Neural cell (in vitro differentiated cells): ENCODE data around the gene HDAC1. TPM values are rescaled to one million over a fixed set of nuclear protein-coding genes. Genes with fewer than 3 reads are reported as not detected.

ENCODE experiments used
- H2AFZ ChIP-seq: fragments of 200-600, 300-800 bp; sonication (generic), shearing (Covaris generic); 2 replicates; pipeline ENCODE4 v1.6.0; 2014; ENCODE audit warnings: low read depth, mild to moderate bottlenecking, antibody characterized with exemption, low read length, moderate library complexity
- H3F3A ChIP-seq: fragments of 200-600 bp; shearing (Covaris generic); 2 replicates; pipeline ENCODE4 v1.6.1; 2016; ENCODE audit warnings: mild to moderate bottlenecking, moderate library complexity, mixed read lengths, antibody characterized with exemption, low read length; ENCODE audit not compliant: insufficient read depth, poor library complexity, severe bottlenecking
- H3K27ac ChIP-seq: fragments of 200-600, 300-800 bp; sonication (generic), shearing (Covaris generic); 2 replicates; pipeline ENCODE4 v1.5.1; 2014; ENCODE audit warnings: mild to moderate bottlenecking, low read length, moderate library complexity
- H3K27me3 ChIP-seq: fragments of 300-800, 200-600 bp; sonication (generic), shearing (Covaris generic); 2 replicates; pipeline ENCODE4 v1.6.0; 2014; ENCODE audit warnings: mild to moderate bottlenecking, low read depth, low read length, moderate library complexity; ENCODE audit not compliant: insufficient read depth
- H3K36me3 ChIP-seq: fragments of 300-800, 200-600 bp; sonication (generic), shearing (Covaris generic); 2 replicates; pipeline ENCODE4 v1.5.1; 2014; ENCODE audit warnings: mild to moderate bottlenecking, antibody characterized with exemption, low read length, moderate library complexity; ENCODE audit not compliant: insufficient read depth
- H3K4me2 ChIP-seq: fragments of 300-800, 200-600 bp; sonication (generic), shearing (Covaris generic); 2 replicates; pipeline ENCODE4 v1.6.0; 2014; ENCODE audit warnings: mild to moderate bottlenecking, low read length
- H3K4me3 ChIP-seq: fragments of 300-800, 200-600 bp; sonication (generic), shearing (Covaris generic); 2 replicates; pipeline ENCODE4 v1.5.1; 2014; ENCODE audit warnings: mild to moderate bottlenecking, low read length, moderate library complexity
- H3K79me2 ChIP-seq: fragments of 200-600 bp; shearing (Covaris generic); replicated peaks from 2 replicates; pipeline ENCODE4 v1.6.0; 2014; ENCODE audit warnings: mild to moderate bottlenecking, low read length, moderate library complexity; ENCODE audit not compliant: insufficient read depth
- H3K9ac ChIP-seq: fragments of 300-800, 200-600 bp; sonication (generic), shearing (Covaris generic); 2 replicates; pipeline ENCODE4 v1.6.1; 2016; ENCODE audit warnings: mild to moderate bottlenecking, low read length, mixed read lengths
- H3K9me2 ChIP-seq: fragments of 200-600 bp; shearing (Covaris generic); 2 replicates; pipeline ENCODE4 v1.6.1; 2016; ENCODE audit warnings: mild to moderate bottlenecking, low read length, mixed read lengths; ENCODE audit not compliant: insufficient read depth
- H3K9me3 ChIP-seq: fragments of 200-600, 300-800 bp; sonication (generic), shearing (Covaris generic); 2 replicates; pipeline ENCODE4 v1.6.1; 2016; ENCODE audit warnings: mild to moderate bottlenecking, mixed run types, low read length, moderate library complexity, mixed read lengths
- H4K20me1 ChIP-seq: fragments of 200-600 bp; shearing (Covaris generic); 2 replicates; pipeline ENCODE4 v1.6.1; 2016; ENCODE audit warnings: mild to moderate bottlenecking, mixed run types; ENCODE audit not compliant: insufficient read depth
- EP300 ChIP-seq: fragments of 450-650 bp; conservative IDR thresholded peaks from 2 replicates; pipeline ENCODE4 v1.6.1; 2014; ENCODE audit warnings: antibody characterized with exemption, mild to moderate bottlenecking, moderate library complexity; ENCODE audit not compliant: poor library complexity, severe bottlenecking
- EZH2 ChIP-seq: fragments of 200-600, 300-800 bp; shearing (Covaris generic), sonication (generic); IDR thresholded peaks from 2 replicates; pipeline ENCODE4 v1.6.1; 2014; ENCODE audit warnings: antibody characterized with exemption, low read length, borderline replicate concordance, mild to moderate bottlenecking; ENCODE audit not compliant: insufficient read depth, poor library complexity, severe bottlenecking
- MXI1 ChIP-seq: fragments of 450-650 bp; conservative IDR thresholded peaks from 2 replicates; pipeline ENCODE4 v1.6.1; 2014; ENCODE audit warnings: antibody characterized with exemption, mild to moderate bottlenecking; ENCODE audit not compliant: poor library complexity, severe bottlenecking
- POLR2AphosphoS5 ChIP-seq: IDR thresholded peaks from 2 replicates; pipeline ENCODE4 v1.6.1; 2012
- RAD21 ChIP-seq: fragments of 450-650 bp; conservative IDR thresholded peaks from 2 replicates; pipeline ENCODE4 v1.6.1; 2014; ENCODE audit warnings: antibody characterized with exemption, mild to moderate bottlenecking, moderate library complexity
- SMC3 ChIP-seq: fragments of 450-650 bp; conservative IDR thresholded peaks from 2 replicates; pipeline ENCODE4 v1.6.1; 2014; ENCODE audit warnings: antibody characterized with exemption, mild to moderate bottlenecking, moderate library complexity; ENCODE audit not compliant: poor library complexity
- TAF1 ChIP-seq: IDR thresholded peaks from 2 replicates; pipeline ENCODE4 v1.6.1; 2012; ENCODE audit warnings: low read depth
- polyA plus RNA-seq: library from polyadenylated mRNA; depleted of rRNA; stranded (reverse); fragments of >200 nt; gene quantifications from 2 replicates; pipeline ENCODE4 v1.2.3, GENCODE V29; 2014
- TF ChIP-seq, protein P1 (sequence below): IDR thresholded peaks from 2 replicates; pipeline ENCODE4 v1.6.1; 2012; ENCODE audit warnings: borderline replicate concordance
- TF ChIP-seq, protein P2 (sequence below): fragments of 450-650 bp; IDR thresholded peaks from 2 replicates; pipeline ENCODE4 v1.5.1; 2014; ENCODE audit warnings: antibody characterized with exemption, mild to moderate bottlenecking, moderate library complexity; ENCODE audit not compliant: poor library complexity, severe bottlenecking

The HDAC1 gene
- polyA plus RNA-seq, 1 donor from 2014 or later: 60.8 TPM

DNA sequence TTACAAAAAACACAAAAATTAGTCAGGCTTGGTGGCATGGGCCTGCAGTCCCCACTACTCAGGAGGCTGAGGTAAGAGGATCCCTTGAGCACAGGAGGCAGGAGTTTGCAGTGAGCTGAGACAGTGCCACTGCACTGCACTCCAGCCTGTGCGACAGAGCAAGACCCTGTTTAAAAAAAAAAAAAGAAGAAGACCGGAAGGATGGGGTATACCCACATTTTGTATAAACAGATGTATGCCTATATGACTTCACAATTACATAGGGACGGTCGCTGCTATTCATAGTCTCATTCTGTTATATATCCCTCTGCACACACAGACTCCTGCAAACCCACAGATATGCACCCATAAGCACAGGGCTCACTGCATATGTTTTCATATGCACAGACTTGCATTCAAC lies 28.1 kb upstream of the HDAC1 start:
- Histone ChIP-seq H3F3A (no peaks in the 10 kb centered on the region), H3K27me3 (no peaks in the 10 kb centered on the region), H3K9ac (no peak overlapping the region), H3K4me3 (no peak overlapping the region), H3K36me3 (no peaks in the 10 kb centered on the region), H3K79me2 (no peaks in the 10 kb centered on the region), H2AFZ (no peak overlapping the region), H3K27ac (no peak overlapping the region), H3K9me2 (no peaks in the 10 kb centered on the region), H3K4me2 (no peak overlapping the region), H4K20me1 (no peaks in the 10 kb centered on the region), H3K9me3 (no peaks in the 10 kb centered on the region)
- TF ChIP-seq, protein P1, sequence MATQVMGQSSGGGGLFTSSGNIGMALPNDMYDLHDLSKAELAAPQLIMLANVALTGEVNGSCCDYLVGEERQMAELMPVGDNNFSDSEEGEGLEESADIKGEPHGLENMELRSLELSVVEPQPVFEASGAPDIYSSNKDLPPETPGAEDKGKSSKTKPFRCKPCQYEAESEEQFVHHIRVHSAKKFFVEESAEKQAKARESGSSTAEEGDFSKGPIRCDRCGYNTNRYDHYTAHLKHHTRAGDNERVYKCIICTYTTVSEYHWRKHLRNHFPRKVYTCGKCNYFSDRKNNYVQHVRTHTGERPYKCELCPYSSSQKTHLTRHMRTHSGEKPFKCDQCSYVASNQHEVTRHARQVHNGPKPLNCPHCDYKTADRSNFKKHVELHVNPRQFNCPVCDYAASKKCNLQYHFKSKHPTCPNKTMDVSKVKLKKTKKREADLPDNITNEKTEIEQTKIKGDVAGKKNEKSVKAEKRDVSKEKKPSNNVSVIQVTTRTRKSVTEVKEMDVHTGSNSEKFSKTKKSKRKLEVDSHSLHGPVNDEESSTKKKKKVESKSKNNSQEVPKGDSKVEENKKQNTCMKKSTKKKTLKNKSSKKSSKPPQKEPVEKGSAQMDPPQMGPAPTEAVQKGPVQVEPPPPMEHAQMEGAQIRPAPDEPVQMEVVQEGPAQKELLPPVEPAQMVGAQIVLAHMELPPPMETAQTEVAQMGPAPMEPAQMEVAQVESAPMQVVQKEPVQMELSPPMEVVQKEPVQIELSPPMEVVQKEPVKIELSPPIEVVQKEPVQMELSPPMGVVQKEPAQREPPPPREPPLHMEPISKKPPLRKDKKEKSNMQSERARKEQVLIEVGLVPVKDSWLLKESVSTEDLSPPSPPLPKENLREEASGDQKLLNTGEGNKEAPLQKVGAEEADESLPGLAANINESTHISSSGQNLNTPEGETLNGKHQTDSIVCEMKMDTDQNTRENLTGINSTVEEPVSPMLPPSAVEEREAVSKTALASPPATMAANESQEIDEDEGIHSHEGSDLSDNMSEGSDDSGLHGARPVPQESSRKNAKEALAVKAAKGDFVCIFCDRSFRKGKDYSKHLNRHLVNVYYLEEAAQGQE: no peak

DNA sequence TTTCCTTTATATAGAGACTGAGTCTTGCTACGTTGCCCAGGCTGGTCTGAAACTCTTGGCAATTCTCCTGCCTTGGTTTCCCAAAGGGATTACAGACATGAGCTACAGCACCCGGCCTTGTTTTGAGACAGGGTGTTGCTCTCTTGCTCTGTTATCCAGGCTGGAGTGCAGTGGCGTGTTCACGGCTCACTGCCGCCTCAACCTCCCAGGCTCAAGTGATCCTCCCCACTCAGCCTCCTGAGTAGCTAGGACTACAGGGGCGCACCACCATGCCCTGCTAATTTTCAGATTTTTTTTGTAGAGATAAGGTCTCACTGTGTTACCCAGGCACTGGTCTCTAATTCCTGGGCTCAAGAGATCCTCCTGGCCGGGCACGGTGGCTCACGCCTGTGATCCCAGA lies 26.0 kb upstream of the HDAC1 start:
- H3K4me2 ChIP-seq: no peak overlapping the region
- no peaks in the 10 kb centered on the region for H3K79me2 ChIP-seq
- no peaks in the 10 kb centered on the region for H4K20me1 ChIP-seq
- H3K9me3 ChIP-seq: no peaks in the 10 kb centered on the region
- no peaks in the 10 kb centered on the region for H3K27me3 ChIP-seq
- H3K4me3 ChIP-seq: no peak overlapping the region
- no peaks in the 10 kb centered on the region for H3K36me3 ChIP-seq
- H3K27ac ChIP-seq: no peak overlapping the region
- no peak for TF ChIP-seq EP300
- TF ChIP-seq, protein P2, sequence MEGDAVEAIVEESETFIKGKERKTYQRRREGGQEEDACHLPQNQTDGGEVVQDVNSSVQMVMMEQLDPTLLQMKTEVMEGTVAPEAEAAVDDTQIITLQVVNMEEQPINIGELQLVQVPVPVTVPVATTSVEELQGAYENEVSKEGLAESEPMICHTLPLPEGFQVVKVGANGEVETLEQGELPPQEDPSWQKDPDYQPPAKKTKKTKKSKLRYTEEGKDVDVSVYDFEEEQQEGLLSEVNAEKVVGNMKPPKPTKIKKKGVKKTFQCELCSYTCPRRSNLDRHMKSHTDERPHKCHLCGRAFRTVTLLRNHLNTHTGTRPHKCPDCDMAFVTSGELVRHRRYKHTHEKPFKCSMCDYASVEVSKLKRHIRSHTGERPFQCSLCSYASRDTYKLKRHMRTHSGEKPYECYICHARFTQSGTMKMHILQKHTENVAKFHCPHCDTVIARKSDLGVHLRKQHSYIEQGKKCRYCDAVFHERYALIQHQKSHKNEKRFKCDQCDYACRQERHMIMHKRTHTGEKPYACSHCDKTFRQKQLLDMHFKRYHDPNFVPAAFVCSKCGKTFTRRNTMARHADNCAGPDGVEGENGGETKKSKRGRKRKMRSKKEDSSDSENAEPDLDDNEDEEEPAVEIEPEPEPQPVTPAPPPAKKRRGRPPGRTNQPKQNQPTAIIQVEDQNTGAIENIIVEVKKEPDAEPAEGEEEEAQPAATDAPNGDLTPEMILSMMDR: no peak
- TF ChIP-seq POLR2AphosphoS5: no peak
- TF ChIP-seq TAF1: no peak
- TF ChIP-seq, protein P1: no peak
- no peak for TF ChIP-seq RAD21
- TF ChIP-seq EZH2: no peak
- no peak for TF ChIP-seq SMC3
- no peak for TF ChIP-seq MXI1
- no peak overlapping the region for H3K9ac ChIP-seq
- no peaks in the 10 kb centered on the region for H3K9me2 ChIP-seq
- H3F3A ChIP-seq: no peaks in the 10 kb centered on the region
- no peak overlapping the region for H2AFZ ChIP-seq
